Measurements from ENCODE around the gene MRPL24.

DNA sequence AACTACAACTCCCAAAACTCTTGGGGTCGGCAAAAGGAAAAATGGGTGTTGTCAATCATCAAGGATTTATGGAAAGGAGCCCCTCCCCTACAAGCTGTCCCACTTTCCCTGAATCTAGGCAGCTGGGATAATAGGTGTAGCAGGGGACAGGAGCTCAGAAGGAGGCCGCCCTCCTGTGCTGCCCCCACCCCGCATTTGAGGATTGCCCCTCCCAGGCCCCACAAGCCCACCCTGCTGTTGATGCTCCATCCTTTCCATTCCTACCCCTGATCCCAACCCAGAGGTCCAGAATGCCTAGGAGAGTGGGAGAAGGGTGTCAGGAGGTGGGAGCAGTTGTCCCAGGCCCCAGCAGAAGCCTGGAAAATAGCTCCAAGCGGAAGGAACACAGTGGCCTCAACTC is 1.9 kb upstream of the MRPL24 start:
- TF ChIP-seq GABPB2 (CRISPR knock-in tag; conservative IDR thresholded peaks at IDR 0.05) (no peak), ETV6 (IDR thresholded peaks at IDR 0.05; ENCODE audit: borderline replicate concordance in 1 of 2, low read depth in 2 of 2, low read length in 1 of 2) (no peak), ETV6 (CRISPR knock-in tag; IDR thresholded peaks at IDR 0.05; ENCODE audit: borderline replicate concordance) (no peak), BHLHE40 (IDR thresholded peaks at IDR 0.05; ENCODE audit: low read length) (no peak), RFX5 (IDR thresholded peaks at IDR 0.05; ENCODE audit: low read depth, low read length) (no peak)
- TF ChIP-seq, protein P1, sequence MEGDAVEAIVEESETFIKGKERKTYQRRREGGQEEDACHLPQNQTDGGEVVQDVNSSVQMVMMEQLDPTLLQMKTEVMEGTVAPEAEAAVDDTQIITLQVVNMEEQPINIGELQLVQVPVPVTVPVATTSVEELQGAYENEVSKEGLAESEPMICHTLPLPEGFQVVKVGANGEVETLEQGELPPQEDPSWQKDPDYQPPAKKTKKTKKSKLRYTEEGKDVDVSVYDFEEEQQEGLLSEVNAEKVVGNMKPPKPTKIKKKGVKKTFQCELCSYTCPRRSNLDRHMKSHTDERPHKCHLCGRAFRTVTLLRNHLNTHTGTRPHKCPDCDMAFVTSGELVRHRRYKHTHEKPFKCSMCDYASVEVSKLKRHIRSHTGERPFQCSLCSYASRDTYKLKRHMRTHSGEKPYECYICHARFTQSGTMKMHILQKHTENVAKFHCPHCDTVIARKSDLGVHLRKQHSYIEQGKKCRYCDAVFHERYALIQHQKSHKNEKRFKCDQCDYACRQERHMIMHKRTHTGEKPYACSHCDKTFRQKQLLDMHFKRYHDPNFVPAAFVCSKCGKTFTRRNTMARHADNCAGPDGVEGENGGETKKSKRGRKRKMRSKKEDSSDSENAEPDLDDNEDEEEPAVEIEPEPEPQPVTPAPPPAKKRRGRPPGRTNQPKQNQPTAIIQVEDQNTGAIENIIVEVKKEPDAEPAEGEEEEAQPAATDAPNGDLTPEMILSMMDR (IDR thresholded peaks at IDR 0.05 in 2 of 3, conservative IDR thresholded peaks at IDR 0.05 in 1 of 3; ENCODE audit: insufficient read depth in 2 of 3, low read depth in 1 of 3, low read length in 3 of 3) = no peak
